Neural progenitor cell (in vitro differentiated cells): ENCODE data around the gene NABP1.

ENCODE experiments used
- CTCF ChIP-seq: fragments of 200-600 bp; sonication (generic); IDR thresholded peaks from 2 replicates; pipeline ENCODE4 v1.5.1; 2017; ENCODE audit warnings: antibody characterized with exemption, mild to moderate bottlenecking
- EZH2 ChIP-seq: fragments of 200-600 bp; sonication (generic); IDR thresholded peaks from 2 replicates; pipeline ENCODE4 v1.6.1; 2017; ENCODE audit warnings: antibody characterized with exemption, mild to moderate bottlenecking, moderate library complexity
- EZH2phosphoT487 ChIP-seq: fragments of 200-600 bp; sonication (generic); IDR thresholded peaks from 2 replicates; pipeline ENCODE4 v1.6.1; 2017; ENCODE audit warnings: antibody characterized with exemption

GRCh38 chr2:191661097-191661924 lies 16.6 kb upstream of the NABP1 start:
- no peak for TF ChIP-seq CTCF
- no peak for TF ChIP-seq EZH2phosphoT487
- no peak for TF ChIP-seq EZH2
